KOPT-K1 (cell line): ENCODE data around the gene SSC4D.

Experiments used
- H3K27ac ChIP-seq: fragments of 200-600 bp; sonication (generic); 2 replicates; pipeline ENCODE4 v1.5.1; 2016; ENCODE audit warnings: antibody characterized with exemption, mild to moderate bottlenecking, low read depth, low read length; ENCODE audit not compliant: poor library complexity, severe bottlenecking
- H3K36me3 ChIP-seq: fragments of 200-600 bp; sonication (generic); 2 replicates; pipeline ENCODE4 v1.5.1; 2017; ENCODE audit warnings: antibody characterized with exemption, mild to moderate bottlenecking, low read length, moderate library complexity; ENCODE audit not compliant: insufficient read depth
- H3K9me3 ChIP-seq: fragments of 200-600 bp; sonication (generic); 2 replicates; pipeline ENCODE4 v1.5.1; 2017; ENCODE audit warnings: antibody characterized with exemption, low read length, mild to moderate bottlenecking; ENCODE audit not compliant: insufficient read depth, poor library complexity, severe bottlenecking

Gene SSC4D

DNA sequence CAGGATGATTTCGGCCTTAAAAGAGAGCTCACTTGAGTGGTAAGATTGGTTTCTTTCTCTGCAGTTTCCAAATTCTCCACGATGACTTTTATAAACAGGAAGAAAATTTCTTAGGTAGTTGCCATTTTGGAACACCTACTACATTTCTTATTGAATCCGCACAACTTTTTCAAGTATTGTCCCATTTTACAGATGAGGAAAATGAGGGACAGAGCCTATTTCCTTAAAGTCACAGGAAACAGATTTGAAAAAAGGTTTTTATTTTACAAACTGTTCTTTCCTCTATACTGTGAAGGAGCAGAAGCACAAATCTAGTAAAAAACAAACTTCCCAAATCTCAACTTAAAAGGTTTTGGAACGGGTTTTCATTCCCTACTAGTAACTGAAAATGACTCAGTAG, 53.4 kb downstream of the SSC4D start:
- H3K9me3 ChIP-seq, result no peaks in the 10 kb centered on the region
- peaks cover 61% of the 10 kb centered on the region for H3K36me3 ChIP-seq
- H3K27ac ChIP-seq, result no peak overlapping the region

DNA sequence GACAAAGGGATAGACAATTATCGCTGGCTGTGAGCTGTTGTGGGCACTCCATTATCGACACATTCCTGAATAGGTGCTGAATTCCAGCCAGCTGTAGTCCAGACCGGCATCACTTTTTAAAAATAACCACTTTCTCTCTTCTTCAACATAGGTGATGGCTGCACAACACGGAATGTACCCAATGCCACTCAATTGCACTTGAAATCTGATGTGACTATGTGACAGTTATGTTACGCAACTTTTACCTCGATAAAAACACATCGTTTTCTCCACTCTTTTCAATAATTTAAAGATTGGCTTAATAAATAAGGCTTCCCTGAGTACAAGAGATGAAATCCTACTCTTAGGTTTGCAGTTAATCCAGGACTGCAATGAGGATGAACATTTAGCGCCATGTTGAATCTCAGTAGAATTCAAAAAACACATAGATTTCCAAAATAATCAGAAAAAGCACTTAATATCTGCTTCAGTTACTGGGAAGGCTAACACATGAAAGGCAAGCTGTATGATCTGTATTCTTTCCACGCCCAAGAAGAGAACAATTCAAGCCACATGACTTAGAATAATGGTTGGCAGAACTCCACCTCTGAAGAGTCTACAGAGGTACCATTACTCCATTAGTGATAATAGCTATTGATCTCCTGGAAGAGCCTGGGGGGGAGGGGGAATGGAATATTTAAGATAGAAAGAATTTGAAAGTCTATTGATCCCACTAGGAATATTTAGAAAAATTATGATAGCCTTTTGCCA, 54.3 kb downstream of the SSC4D start:
- H3K9me3 ChIP-seq, result no peaks in the 10 kb centered on the region
- H3K36me3 ChIP-seq, result peaks cover 71% of the 10 kb centered on the region
- H3K27ac ChIP-seq, result no peak overlapping the region

DNA sequence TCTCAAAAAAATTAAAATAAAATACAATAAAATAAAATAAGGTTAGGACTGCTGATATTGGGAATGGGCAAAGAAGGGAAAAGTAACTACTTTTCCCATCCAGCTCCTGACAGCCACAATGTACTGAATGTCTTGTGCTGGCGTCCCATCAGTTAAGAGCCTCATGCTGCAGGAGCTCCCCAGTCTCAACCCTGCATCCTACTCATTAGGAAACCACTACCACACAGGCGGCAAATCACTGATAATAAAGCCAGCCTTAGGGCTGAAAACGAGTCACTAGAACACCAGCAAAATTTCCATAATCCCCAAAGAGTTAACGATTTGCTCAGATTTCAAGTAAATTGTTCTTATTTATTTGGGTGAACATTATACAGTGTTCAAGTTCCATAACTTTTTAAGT, 55.0 kb downstream of the SSC4D start:
- peaks cover 77% of the 10 kb centered on the region for H3K36me3 ChIP-seq
- H3K27ac ChIP-seq, result no peak overlapping the region
- H3K9me3 ChIP-seq, result no peaks in the 10 kb centered on the region

DNA sequence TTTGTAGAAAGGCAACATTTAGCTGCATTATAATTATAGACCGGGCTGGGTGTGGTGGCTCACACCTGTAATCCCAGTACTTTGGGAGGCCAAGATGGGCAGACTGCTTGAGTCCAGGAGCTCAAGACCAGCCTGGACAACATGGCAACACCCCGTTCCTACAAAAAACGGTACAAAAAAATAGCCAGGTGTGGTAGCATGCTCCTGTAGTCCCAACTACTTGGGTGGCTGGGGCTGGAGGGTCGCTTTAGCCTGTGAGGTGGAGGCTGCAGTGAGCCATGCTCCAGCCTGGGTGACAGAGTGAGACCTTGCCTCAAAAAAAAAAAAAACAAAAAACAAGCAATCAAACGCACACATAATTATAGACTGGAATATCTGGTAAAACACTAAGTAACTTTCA, 55.8 kb downstream of the SSC4D start:
- Histone ChIP-seq H3K9me3 (no peaks in the 10 kb centered on the region), H3K27ac (no peak overlapping the region), H3K36me3 (peaks cover 85% of the 10 kb centered on the region)

DNA sequence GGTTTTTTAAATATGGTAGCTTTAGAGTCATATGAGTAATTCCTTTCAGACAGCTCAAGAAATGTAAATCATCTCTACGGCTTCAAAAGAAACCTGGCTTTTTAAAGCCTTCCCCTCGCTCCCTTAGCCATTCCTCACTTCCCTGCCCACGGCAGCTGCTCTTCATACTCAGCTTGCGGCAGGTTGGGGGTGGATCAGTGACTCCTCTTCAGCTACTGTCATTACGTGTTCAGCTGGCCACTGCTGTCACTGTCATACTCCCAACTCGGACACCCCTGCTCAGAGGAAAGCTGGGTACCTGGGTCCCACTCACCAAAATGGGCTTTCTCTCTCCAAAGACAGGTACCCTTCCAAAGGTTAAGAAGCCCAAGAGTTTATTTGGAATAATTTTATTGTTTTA, 57.3 kb downstream of the SSC4D start:
- Histone ChIP-seq H3K36me3 (peaks cover 98% of the 10 kb centered on the region), H3K27ac (no peak overlapping the region), H3K9me3 (no peaks in the 10 kb centered on the region)

DNA sequence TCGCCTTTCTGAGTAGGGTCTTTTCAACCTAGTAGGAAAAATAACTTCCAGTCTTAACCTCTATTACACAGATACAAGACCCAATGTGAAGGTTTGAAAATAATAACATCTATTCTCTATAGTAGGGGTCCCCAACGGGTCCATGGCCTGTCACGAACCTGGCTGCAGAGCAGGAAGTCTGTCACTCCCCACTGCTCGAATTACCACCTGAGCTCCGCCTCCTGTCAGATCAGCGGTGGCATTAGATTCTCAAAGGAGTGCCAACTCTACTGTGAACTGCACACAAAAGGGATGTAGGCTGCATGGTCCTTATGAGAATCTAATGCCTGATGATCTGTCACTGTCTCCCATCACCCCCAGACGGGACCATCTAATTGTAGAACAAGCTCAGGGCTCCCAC, 58.1 kb downstream of the SSC4D start:
- H3K9me3 ChIP-seq, result no peaks in the 10 kb centered on the region
- H3K36me3 ChIP-seq, result peaks cover 98% of the 10 kb centered on the region
- no peak overlapping the region for H3K27ac ChIP-seq

DNA sequence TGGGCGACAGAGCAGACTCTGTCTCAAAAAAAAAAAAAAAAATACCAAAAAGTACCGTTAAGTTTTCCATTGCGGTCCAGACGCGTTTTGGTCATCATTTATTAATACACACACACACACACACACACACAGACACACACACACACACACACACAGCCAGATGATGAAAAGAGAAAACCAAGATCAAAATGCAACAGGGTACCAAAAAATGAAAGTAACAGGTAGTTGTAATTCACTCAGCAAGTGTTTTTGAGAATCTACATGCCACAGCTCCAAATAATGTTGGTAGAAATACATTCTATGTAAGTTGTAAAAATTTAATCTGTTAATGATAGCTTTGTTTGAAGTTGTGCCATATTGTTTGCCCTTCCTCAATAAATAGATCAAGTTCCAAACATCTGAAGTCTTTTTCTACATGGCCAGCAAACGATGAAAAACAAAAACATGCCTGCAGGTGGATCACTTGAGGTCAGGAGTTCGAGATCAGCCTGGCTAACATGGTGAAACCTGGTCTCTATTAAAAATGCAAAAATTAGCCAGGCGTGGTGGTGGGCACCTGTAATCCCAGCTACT, 60.1 kb downstream of the SSC4D start:
- Histone ChIP-seq H3K36me3 (peaks cover 98% of the 10 kb centered on the region), H3K27ac (no peak overlapping the region), H3K9me3 (no peaks in the 10 kb centered on the region)

DNA sequence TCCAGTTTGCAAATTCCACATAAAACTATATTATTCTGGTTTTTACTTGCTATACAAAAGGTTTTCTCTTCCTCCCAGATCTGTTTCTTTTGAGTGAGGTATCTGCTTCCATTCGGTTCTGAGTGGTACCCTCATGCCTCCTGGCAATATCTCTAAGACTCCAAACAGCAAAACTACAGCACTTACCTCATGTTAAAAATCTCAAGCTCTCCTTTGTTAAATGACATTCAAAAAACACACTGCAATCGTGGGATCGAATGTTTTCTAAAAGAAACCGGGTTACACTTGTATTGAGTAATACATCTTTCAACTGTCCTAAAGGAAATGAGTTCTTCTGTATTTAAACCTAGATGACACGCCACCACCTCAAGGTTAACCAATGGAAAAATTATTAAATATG, 61.8 kb downstream of the SSC4D start:
- Histone ChIP-seq H3K27ac (no peak overlapping the region), H3K36me3 (peaks cover 100% of the 10 kb centered on the region), H3K9me3 (no peaks in the 10 kb centered on the region)

DNA sequence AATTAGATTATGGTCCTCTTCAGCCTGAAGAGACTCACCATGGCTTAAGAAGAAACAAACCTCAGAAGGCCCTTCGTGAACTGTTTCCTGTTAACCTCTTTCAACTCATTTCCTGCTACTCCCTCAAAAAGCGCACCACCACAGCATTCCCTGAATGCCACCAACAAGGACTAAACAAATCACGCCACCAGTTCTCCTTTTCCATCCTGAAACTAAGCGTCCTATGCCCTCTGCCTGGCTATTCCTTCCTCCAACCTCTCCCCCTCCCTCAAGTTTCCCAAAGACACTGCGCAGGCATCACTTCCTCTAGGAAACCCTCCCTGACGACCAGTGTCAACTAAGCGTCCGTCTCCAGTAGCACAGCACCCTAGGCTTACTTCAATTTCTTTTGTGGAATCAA, 62.7 kb downstream of the SSC4D start:
- Histone ChIP-seq H3K36me3 (peaks cover 100% of the 10 kb centered on the region), H3K27ac (peak overlapping the region; percentile 2)

DNA sequence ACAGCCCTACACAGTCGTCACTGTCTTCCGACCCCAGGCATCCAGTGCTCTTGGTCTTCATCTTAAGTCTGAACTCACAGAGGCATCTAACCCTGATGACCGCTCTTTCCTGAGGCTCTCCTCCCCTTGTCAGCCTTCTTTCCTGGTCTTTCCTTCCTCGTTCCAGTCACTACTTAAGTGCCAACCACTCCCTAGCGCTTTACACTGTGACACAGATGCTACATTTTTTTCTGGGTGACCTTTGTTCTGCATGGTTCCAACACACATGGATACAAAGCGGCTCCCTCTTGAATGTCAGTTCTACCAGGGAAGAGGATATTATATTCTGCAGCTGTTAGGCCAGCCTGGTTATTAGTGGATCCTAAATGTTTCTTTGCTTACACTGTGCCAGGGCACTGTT, 63.4 kb downstream of the SSC4D start:
- no peaks in the 10 kb centered on the region for H3K9me3 ChIP-seq
- H3K27ac ChIP-seq, result peak overlapping the region; percentile 2
- H3K36me3 ChIP-seq, result peaks cover 100% of the 10 kb centered on the region

More for the DNA sequence above, 62.7 kb downstream of the SSC4D start:
- H3K9me3 ChIP-seq, result no peaks in the 10 kb centered on the region

DNA sequence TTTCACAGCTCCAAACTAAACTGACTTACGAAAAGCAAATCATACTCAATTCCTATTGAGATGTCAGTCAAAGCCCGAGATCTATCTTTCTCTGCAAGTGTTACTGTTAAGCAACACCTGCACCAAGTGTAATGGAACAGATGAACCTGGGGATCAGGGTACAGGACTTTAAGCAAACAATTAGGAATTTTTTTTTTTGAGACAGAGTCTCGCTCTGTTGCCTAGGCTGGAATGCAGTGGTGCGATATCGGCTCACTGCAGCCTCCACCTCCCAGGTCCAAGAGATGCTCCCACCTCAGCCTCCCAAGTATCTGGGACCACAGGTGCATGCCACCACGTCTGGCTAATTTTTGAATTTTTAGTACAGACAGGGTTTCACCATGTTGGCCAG, 65.6 kb downstream of the SSC4D start:
- no peaks in the 10 kb centered on the region for H3K9me3 ChIP-seq
- no peak overlapping the region for H3K27ac ChIP-seq
- peaks cover 99% of the 10 kb centered on the region for H3K36me3 ChIP-seq

DNA sequence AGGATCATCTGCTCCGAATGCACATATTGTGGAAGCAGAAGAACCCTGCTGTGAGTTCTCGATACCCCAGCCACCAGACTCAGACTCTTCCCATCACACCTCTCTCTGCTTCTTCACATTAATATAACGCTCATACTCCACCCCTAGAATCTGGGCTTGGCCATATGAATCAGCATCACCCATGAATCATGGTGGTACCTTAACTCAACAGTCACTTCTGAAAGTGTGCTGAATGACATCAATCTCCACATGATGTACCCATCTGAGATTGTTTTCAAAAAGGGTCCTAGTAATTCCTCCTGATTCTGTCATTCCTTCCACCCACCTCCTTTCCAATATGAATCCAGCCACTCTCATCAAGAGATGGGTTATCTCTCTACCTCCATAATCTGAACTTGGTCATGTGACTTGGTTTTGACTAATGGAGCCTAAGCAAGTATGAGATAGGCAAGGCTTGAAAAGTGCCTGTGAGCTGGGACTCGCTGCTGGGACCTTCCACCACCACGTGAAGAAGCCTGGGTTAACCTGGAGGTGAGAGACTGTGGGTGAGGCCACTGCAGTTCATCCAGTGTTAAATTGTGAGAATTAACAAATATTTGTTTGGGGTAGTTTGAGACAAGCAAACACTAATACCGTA, 66.1 kb downstream of the SSC4D start:
- H3K27ac ChIP-seq, result no peak overlapping the region
- H3K36me3 ChIP-seq, result peaks cover 99% of the 10 kb centered on the region
- H3K9me3 ChIP-seq, result no peaks in the 10 kb centered on the region

DNA sequence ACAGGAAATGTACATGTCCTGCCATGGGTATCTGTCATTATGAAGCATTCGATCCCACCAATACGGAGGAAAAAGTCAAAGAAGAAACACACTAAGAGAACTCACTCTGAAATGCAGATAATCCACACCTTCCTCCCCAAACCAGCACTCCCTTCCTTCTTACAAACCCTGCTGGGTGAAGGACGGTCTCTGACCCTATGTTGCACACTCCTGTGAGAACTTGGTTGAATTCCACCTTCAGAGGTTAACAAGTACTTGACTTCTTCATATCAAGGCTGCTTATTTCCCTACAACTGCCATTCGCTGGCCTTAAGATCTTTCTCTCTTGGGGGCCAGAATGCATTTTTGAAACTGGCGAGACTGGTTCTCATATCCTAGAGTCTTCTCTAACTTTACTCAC, 67.3 kb downstream of the SSC4D start:
- no peak overlapping the region for H3K27ac ChIP-seq
- H3K9me3 ChIP-seq, result no peaks in the 10 kb centered on the region
- peaks cover 99% of the 10 kb centered on the region for H3K36me3 ChIP-seq

DNA sequence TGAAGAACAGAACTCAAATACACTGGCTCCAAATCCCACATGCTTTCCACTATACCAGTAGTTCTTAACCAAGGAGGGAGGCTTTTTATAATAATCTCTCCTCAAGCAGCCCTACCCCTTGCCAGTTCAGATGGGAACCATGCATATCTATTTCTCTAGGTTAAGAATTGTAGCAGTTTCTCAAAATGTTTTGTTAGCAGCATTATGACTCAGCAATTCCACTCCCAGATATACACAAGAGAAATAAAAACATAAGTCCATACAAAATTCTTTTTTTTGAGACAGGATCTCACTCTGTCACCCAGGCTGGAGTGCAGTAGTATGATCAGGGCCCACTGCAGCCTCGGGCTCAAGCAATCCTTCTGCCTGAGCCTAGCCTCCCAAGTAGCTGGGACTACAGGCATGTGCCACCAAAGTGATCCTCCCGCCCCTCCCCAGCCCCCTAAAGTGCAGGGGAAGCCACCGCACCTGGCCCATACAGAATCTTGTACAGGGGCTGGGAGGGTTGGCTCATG, 68.8 kb downstream of the SSC4D start:
- H3K9me3 ChIP-seq, result no peaks in the 10 kb centered on the region
- H3K27ac ChIP-seq, result no peak overlapping the region
- peaks cover 99% of the 10 kb centered on the region for H3K36me3 ChIP-seq
